NCI-H2081 treated with DMSO at 0.1 percent for 48 hours (cell line): ENCODE results near the gene TNS1.

Source experiments
- DNase-seq: peaks from one replicate; lab custom pipeline; 2025; lab: John Stamatoyannopoulos, UW

TNS1 gene

GRCh38 chr2:217832115-217832514 lies 170.7 kb downstream of the TNS1 start:
- no peak for DNase-seq

GRCh38 chr2:217831306-217831705 lies 171.5 kb downstream of the TNS1 start:
- DNase-seq: no peak

GRCh38 chr2:217830807-217831206 lies 172.0 kb downstream of the TNS1 start:
- DNase-seq: no peak

- DNase-seq: no peak
These were observed 172.7 kb downstream of the TNS1 start for GRCh38 chr2:217830061-217830460.

GRCh38 chr2:217829420-217829819 lies 173.4 kb downstream of the TNS1 start:
- no peak for DNase-seq

GRCh38 chr2:217828336-217828735 lies 174.5 kb downstream of the TNS1 start:
- no peak for DNase-seq

- no peak for DNase-seq
These were observed 175.2 kb downstream of the TNS1 start for GRCh38 chr2:217827430-217828201.

- DNase-seq: no peak
These were observed 175.8 kb downstream of the TNS1 start for GRCh38 chr2:217826991-217827390.

- no peak for DNase-seq
These were observed 176.3 kb downstream of the TNS1 start for GRCh38 chr2:217826520-217826919.

- DNase-seq: no peak
These were observed 177.1 kb downstream of the TNS1 start for GRCh38 chr2:217825469-217826235.

- DNase-seq: no peak
These were observed 178.6 kb downstream of the TNS1 start for GRCh38 chr2:217824223-217824622.

- no peak for DNase-seq
These were observed 179.2 kb downstream of the TNS1 start for GRCh38 chr2:217823626-217824025.

- no peak for DNase-seq
These were observed 180.2 kb downstream of the TNS1 start for GRCh38 chr2:217822296-217823252.

GRCh38 chr2:217821536-217822147 lies 181.2 kb downstream of the TNS1 start:
- DNase-seq: no peak

- no peak for DNase-seq
These were observed 181.9 kb downstream of the TNS1 start for GRCh38 chr2:217820904-217821303.

GRCh38 chr2:217820091-217820819 lies 182.5 kb downstream of the TNS1 start:
- no peak for DNase-seq

- DNase-seq: no peak
These were observed 184.4 kb downstream of the TNS1 start for GRCh38 chr2:217818293-217818850.

- DNase-seq: no peak
These were observed 185.1 kb downstream of the TNS1 start for GRCh38 chr2:217817466-217818292.

- no peak for DNase-seq
These were observed 186.4 kb downstream of the TNS1 start for GRCh38 chr2:217816396-217816869.

GRCh38 chr2:217813828-217814227 lies 189.0 kb downstream of the TNS1 start:
- no peak for DNase-seq
